ENCODE data around the gene OAT.

The OAT gene

DNA sequence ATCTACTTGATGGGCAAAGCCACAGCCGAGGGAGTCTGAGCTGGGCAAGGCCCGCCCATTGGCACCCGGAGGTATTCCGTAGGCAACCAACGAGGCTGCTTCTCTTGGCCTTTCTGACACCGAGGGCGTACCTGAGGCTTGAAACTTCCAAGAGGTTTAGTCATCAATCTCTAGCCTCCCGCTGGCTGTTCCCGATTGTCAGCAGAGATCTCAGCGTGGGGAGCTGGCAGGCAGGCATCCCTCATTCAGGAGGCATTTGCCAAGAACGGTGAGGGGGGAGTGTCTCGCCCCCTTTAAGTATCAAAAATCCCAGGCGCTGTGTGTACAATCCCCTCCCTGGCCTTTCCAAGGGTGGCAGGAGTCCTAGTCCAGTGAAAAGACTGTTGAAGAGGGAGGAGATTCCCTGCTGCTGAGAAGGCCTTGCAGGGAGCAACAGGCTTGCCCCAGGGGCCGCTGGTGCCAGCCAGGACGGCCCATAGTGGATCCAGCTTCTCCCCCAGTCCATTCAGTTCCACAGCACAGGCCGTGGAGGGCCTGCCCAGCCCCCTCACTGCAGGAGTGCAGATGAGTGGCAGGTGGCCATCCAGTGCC lies 39.7 kb downstream of the OAT start:
- no peak for DNase-seq (ENCODE audit: low read depth)
- H3K4me3 ChIP-seq (ENCODE audit: low read depth, low read length): no peak overlapping the region
- TF ChIP-seq, protein P1, sequence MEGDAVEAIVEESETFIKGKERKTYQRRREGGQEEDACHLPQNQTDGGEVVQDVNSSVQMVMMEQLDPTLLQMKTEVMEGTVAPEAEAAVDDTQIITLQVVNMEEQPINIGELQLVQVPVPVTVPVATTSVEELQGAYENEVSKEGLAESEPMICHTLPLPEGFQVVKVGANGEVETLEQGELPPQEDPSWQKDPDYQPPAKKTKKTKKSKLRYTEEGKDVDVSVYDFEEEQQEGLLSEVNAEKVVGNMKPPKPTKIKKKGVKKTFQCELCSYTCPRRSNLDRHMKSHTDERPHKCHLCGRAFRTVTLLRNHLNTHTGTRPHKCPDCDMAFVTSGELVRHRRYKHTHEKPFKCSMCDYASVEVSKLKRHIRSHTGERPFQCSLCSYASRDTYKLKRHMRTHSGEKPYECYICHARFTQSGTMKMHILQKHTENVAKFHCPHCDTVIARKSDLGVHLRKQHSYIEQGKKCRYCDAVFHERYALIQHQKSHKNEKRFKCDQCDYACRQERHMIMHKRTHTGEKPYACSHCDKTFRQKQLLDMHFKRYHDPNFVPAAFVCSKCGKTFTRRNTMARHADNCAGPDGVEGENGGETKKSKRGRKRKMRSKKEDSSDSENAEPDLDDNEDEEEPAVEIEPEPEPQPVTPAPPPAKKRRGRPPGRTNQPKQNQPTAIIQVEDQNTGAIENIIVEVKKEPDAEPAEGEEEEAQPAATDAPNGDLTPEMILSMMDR (IDR thresholded peaks at IDR 0.05; ENCODE audit: control insufficient read depth, extremely low read depth, insufficient read depth): no peak

DNA sequence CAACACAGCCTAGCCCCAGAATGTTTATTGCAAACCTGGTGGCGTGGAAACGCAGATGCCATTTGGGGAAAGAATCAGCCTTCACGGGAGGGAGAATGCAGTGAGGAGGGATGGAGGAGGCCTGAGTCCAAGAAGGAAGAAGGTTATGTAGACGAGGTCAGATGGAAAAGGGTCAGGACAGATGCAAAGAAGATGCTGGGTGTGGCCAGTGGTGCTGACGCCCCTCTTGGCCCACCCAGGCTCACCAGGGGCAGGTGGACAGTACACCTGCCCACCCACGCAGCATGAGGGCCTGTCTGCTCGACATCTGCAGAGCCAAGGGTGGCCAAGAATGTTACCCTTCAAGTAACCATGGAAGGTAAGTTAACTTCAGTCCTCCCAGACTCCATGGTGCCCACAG lies 40.5 kb downstream of the OAT start:
- DNase-seq (ENCODE audit: low read depth): no peak
- H3K4me3 ChIP-seq (ENCODE audit: low read depth, low read length): no peak overlapping the region
- TF ChIP-seq, protein P1 (IDR thresholded peaks at IDR 0.05; ENCODE audit: control insufficient read depth, extremely low read depth, insufficient read depth): no peak

GRCh38 chr10:124377101-124377500 lies 41.6 kb downstream of the OAT start:
- no peak for DNase-seq (ENCODE audit: low read depth)
- no peak overlapping the region for H3K4me3 ChIP-seq (ENCODE audit: low read depth, low read length)
- TF ChIP-seq, protein P1 (IDR thresholded peaks at IDR 0.05; ENCODE audit: control insufficient read depth, extremely low read depth, insufficient read depth): no peak

GRCh38 chr10:124376411-124376810 lies 42.3 kb downstream of the OAT start:
- DNase-seq (ENCODE audit: low read depth): no peak
- TF ChIP-seq, protein P1 (IDR thresholded peaks at IDR 0.05; ENCODE audit: control insufficient read depth, extremely low read depth, insufficient read depth): no peak

DNA sequence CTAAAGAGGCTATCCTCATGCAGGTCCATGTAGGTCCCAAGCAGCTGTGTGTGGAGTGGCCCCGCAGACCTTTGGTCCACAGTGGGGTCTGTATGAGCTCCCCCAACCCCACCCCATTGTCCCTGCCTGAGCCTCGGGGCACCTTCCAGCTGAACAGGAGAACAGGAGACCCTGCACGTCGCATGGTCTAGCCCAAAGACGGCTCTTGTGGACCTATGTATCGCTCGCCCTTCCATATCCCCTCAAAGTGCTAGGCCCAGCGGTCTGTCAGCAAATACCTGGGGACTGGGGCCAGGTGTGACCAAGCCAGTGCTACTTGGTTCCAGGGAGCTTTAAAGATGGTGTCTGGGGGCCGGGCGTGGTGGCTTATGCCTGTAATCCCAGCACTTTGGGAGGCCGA lies 43.0 kb downstream of the OAT start:
- no peak overlapping the region for H3K4me3 ChIP-seq (ENCODE audit: low read depth, low read length)
- DNase-seq (ENCODE audit: low read depth): no peak
- TF ChIP-seq, protein P1 (IDR thresholded peaks at IDR 0.05; ENCODE audit: control insufficient read depth, extremely low read depth, insufficient read depth): no peak

More at GRCh38 chr10:124376411-124376810, 42.3 kb downstream of the OAT start:
- no peak overlapping the region for H3K4me3 ChIP-seq (ENCODE audit: low read depth, low read length)

- DNase-seq (ENCODE audit: low read depth): no peak
- TF ChIP-seq, protein P1 (IDR thresholded peaks at IDR 0.05; ENCODE audit: control insufficient read depth, extremely low read depth, insufficient read depth): no peak
Measured at GRCh38 chr10:124375353-124375614, 43.4 kb downstream of the OAT start.

More at GRCh38 chr10:124375353-124375614, 43.4 kb downstream of the OAT start:
- no peak overlapping the region for H3K4me3 ChIP-seq (ENCODE audit: low read depth, low read length)

All from LNCaP clone FGC (cell line).